ENCODE data around the gene SP140.
"Not testable (repeated sequence)": the region's sequence is repeated elsewhere in the genome, so short reads cannot be mapped to it uniquely, and the experiment has no call there.

Gene SP140

GRCh38 chr2:230254152-230254881, 28.8 kb downstream of the SP140 start:
- no peaks in the 10 kb centered on the region for H3K9me3 ChIP-seq (ENCODE audit: control insufficient read depth, insufficient read depth, low read length)
- WGBS (ENCODE audit: insufficient coverage, insufficient read length) = no CpG with 5 or more reads among the region's 4 CpGs
- no peaks in the 10 kb centered on the region for H3K36me3 ChIP-seq (ENCODE audit: control insufficient read depth, insufficient read depth, low read length)
- no peak for DNase-seq (ENCODE audit: low read depth, low spot score)
- no peak overlapping the region for H3K4me3 ChIP-seq (ENCODE audit: low read length)
- no peak overlapping the region for H3K27ac ChIP-seq (ENCODE audit: low read length)
- H3K4me1 ChIP-seq (ENCODE audit: control insufficient read depth, insufficient read depth, low read length) = no peaks in the 10 kb centered on the region; the same call in 1 of the 2 replicates
- H3K27me3 ChIP-seq (ENCODE audit: control insufficient read depth, insufficient read depth, low read length) = no peaks in the 10 kb centered on the region

- H3K4me3 ChIP-seq (ENCODE audit: low read length) = no peak overlapping the region
- H3K27me3 ChIP-seq (ENCODE audit: control insufficient read depth, insufficient read depth, low read length) = no peaks in the 10 kb centered on the region
- H3K9me3 ChIP-seq (ENCODE audit: control insufficient read depth, insufficient read depth, low read length) = no peaks in the 10 kb centered on the region
- no CpG with 5 or more reads among the region's 3 CpGs for WGBS (ENCODE audit: insufficient coverage, insufficient read length)
- H3K36me3 ChIP-seq (ENCODE audit: control insufficient read depth, insufficient read depth, low read length) = no peaks in the 10 kb centered on the region
- H3K27ac ChIP-seq (ENCODE audit: low read length) = no peak overlapping the region
- no peak for DNase-seq (ENCODE audit: low read depth, low spot score)
- no peaks in the 10 kb centered on the region; the same call in 1 of the 2 replicates for H3K4me1 ChIP-seq (ENCODE audit: control insufficient read depth, insufficient read depth, low read length)
Measured at GRCh38 chr2:230256733-230257332, 31.3 kb downstream of the SP140 start.

- Histone ChIP-seq H3K4me3 (ENCODE audit: low read length) (no peak overlapping the region), H3K9me3 (ENCODE audit: control insufficient read depth, insufficient read depth, low read length) (no peaks in the 10 kb centered on the region), H3K27me3 (ENCODE audit: control insufficient read depth, insufficient read depth, low read length) (no peaks in the 10 kb centered on the region), H3K4me1 (ENCODE audit: control insufficient read depth, insufficient read depth, low read length) (no peaks in the 10 kb centered on the region; the same call in 1 of the 2 replicates), H3K27ac (ENCODE audit: low read length) (no peak overlapping the region), H3K36me3 (ENCODE audit: control insufficient read depth, insufficient read depth, low read length) (no peaks in the 10 kb centered on the region)
- WGBS (ENCODE audit: insufficient coverage, insufficient read length) = no CpG with 5 or more reads among the region's 4 CpGs
- DNase-seq (ENCODE audit: low read depth, low spot score) = no peak
Measured at GRCh38 chr2:230258483-230258882, 32.9 kb downstream of the SP140 start.

GRCh38 chr2:230262246-230262645, 36.7 kb downstream of the SP140 start:
- H3K27me3 ChIP-seq (ENCODE audit: control insufficient read depth, insufficient read depth, low read length) = no peaks in the 10 kb centered on the region
- H3K36me3 ChIP-seq (ENCODE audit: control insufficient read depth, insufficient read depth, low read length) = no peaks in the 10 kb centered on the region
- H3K4me1 ChIP-seq (ENCODE audit: control insufficient read depth, insufficient read depth, low read length) = no peaks in the 10 kb centered on the region
- H3K4me3 ChIP-seq (ENCODE audit: low read length) = no peak overlapping the region
- no peak overlapping the region for H3K27ac ChIP-seq (ENCODE audit: low read length)
- no CpG with 5 or more reads among the region's 5 CpGs for WGBS (ENCODE audit: insufficient coverage, insufficient read length)
- DNase-seq (ENCODE audit: low read depth, low spot score) = no peak
- no peaks in the 10 kb centered on the region for H3K9me3 ChIP-seq (ENCODE audit: control insufficient read depth, insufficient read depth, low read length)

GRCh38 chr2:230264945-230265344, 39.4 kb downstream of the SP140 start:
- not testable (repeated sequence) for DNase-seq (ENCODE audit: low read depth, low spot score); H3K4me1 ChIP-seq (ENCODE audit: control insufficient read depth, insufficient read depth, low read length); H3K4me3 ChIP-seq (ENCODE audit: low read length); H3K27me3 ChIP-seq (ENCODE audit: control insufficient read depth, insufficient read depth, low read length); H3K27ac ChIP-seq (ENCODE audit: low read length); H3K36me3 ChIP-seq (ENCODE audit: control insufficient read depth, insufficient read depth, low read length); H3K9me3 ChIP-seq (ENCODE audit: control insufficient read depth, insufficient read depth, low read length)
- WGBS (ENCODE audit: insufficient coverage, insufficient read length) = no CpG with 5 or more reads among the region's 4 CpGs

GRCh38 chr2:230266638-230267037, 41.1 kb downstream of the SP140 start:
- no peaks in the 10 kb centered on the region for H3K9me3 ChIP-seq (ENCODE audit: control insufficient read depth, insufficient read depth, low read length)
- H3K36me3 ChIP-seq (ENCODE audit: control insufficient read depth, insufficient read depth, low read length) = no peaks in the 10 kb centered on the region
- no peak overlapping the region for H3K27ac ChIP-seq (ENCODE audit: low read length)
- no peak overlapping the region for H3K4me3 ChIP-seq (ENCODE audit: low read length)
- no peaks in the 10 kb centered on the region for H3K4me1 ChIP-seq (ENCODE audit: control insufficient read depth, insufficient read depth, low read length)
- no peak for DNase-seq (ENCODE audit: low read depth, low spot score)
- no CpG with 5 or more reads among the region's 4 CpGs for WGBS (ENCODE audit: insufficient coverage, insufficient read length)
- no peaks in the 10 kb centered on the region for H3K27me3 ChIP-seq (ENCODE audit: control insufficient read depth, insufficient read depth, low read length)

GRCh38 chr2:230267059-230267458, 41.5 kb downstream of the SP140 start:
- Histone ChIP-seq H3K36me3 (ENCODE audit: control insufficient read depth, insufficient read depth, low read length) (no peaks in the 10 kb centered on the region), H3K27ac (ENCODE audit: low read length) (no peak overlapping the region), H3K4me3 (ENCODE audit: low read length) (no peak overlapping the region), H3K4me1 (ENCODE audit: control insufficient read depth, insufficient read depth, low read length) (no peaks in the 10 kb centered on the region), H3K9me3 (ENCODE audit: control insufficient read depth, insufficient read depth, low read length) (no peaks in the 10 kb centered on the region), H3K27me3 (ENCODE audit: control insufficient read depth, insufficient read depth, low read length) (no peaks in the 10 kb centered on the region)
- no peak for DNase-seq (ENCODE audit: low read depth, low spot score)
- no CpG with 5 or more reads among the region's 1 CpG for WGBS (ENCODE audit: insufficient coverage, insufficient read length)

- H3K36me3 ChIP-seq (ENCODE audit: control insufficient read depth, insufficient read depth, low read length) = no peaks in the 10 kb centered on the region
- no peaks in the 10 kb centered on the region for H3K27me3 ChIP-seq (ENCODE audit: control insufficient read depth, insufficient read depth, low read length)
- no peak overlapping the region for H3K4me3 ChIP-seq (ENCODE audit: low read length)
- no peak overlapping the region for H3K27ac ChIP-seq (ENCODE audit: low read length)
- H3K4me1 ChIP-seq (ENCODE audit: control insufficient read depth, insufficient read depth, low read length) = no peaks in the 10 kb centered on the region
- no peaks in the 10 kb centered on the region for H3K9me3 ChIP-seq (ENCODE audit: control insufficient read depth, insufficient read depth, low read length)
- no peak for DNase-seq (ENCODE audit: low read depth, low spot score)
- no CpG with 5 or more reads among the region's 3 CpGs for WGBS (ENCODE audit: insufficient coverage, insufficient read length)
Measured at GRCh38 chr2:230267556-230267955, 42.0 kb downstream of the SP140 start.

GRCh38 chr2:230268606-230269243, 43.2 kb downstream of the SP140 start:
- Histone ChIP-seq H3K27ac (ENCODE audit: low read length) (no peak overlapping the region), H3K36me3 (ENCODE audit: control insufficient read depth, insufficient read depth, low read length) (no peaks in the 10 kb centered on the region), H3K27me3 (ENCODE audit: control insufficient read depth, insufficient read depth, low read length) (no peaks in the 10 kb centered on the region), H3K4me3 (ENCODE audit: low read length) (no peak overlapping the region), H3K9me3 (ENCODE audit: control insufficient read depth, insufficient read depth, low read length) (no peaks in the 10 kb centered on the region), H3K4me1 (ENCODE audit: control insufficient read depth, insufficient read depth, low read length) (no peaks in the 10 kb centered on the region)
- DNase-seq (ENCODE audit: low read depth, low spot score) = no peak
- no CpG with 5 or more reads among the region's 3 CpGs for whole genome bisulfite sequencing (ENCODE audit: insufficient coverage, insufficient read length)

GRCh38 chr2:230269715-230270114, 44.2 kb downstream of the SP140 start:
- DNase-seq (ENCODE audit: low read depth, low spot score) = no peak
- Histone ChIP-seq H3K4me3 (ENCODE audit: low read length) (no peak overlapping the region), H3K4me1 (ENCODE audit: control insufficient read depth, insufficient read depth, low read length) (no peaks in the 10 kb centered on the region), H3K27ac (ENCODE audit: low read length) (no peak overlapping the region), H3K9me3 (ENCODE audit: control insufficient read depth, insufficient read depth, low read length) (no peaks in the 10 kb centered on the region), H3K27me3 (ENCODE audit: control insufficient read depth, insufficient read depth, low read length) (no peaks in the 10 kb centered on the region), H3K36me3 (ENCODE audit: control insufficient read depth, insufficient read depth, low read length) (no peaks in the 10 kb centered on the region)
- WGBS (ENCODE audit: insufficient coverage, insufficient read length) = no CpG with 5 or more reads among the region's 6 CpGs
